ENCODE data around the gene TIPRL. TPM values are rescaled to one million over a fixed set of nuclear protein-coding genes. Genes with fewer than 3 reads are reported as not detected.

Gene TIPRL
- total RNA-seq, 1 experiment from 2014 or later: 53.8 TPM

DNA sequence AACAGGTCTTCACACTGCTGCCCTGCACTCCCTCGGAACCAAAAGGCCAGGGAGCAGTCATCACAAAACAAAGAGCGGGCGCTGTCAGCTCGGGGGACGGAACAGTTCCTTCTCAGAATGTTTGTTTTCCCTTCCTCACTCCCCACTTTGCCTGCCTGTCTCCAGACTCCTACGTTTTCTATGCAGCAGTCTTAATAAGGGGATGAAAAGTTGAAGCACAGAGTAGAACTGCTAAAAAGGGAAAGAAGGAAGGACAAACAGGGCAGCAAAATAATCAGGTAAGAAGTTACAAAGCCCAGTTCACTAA lies 41.3 kb upstream of the TIPRL start:
- peaks cover 14% of the 10 kb centered on the region for H3K4me1 ChIP-seq (ENCODE audit: low read length)
- H3K27ac ChIP-seq (ENCODE audit: low read length): no peak overlapping the region
- H3K79me2 ChIP-seq (ENCODE audit: low read length): no peaks in the 10 kb centered on the region
- H3K36me3 ChIP-seq (ENCODE audit: insufficient read depth, low read length): no peaks in the 10 kb centered on the region
- H3K27me3 ChIP-seq (ENCODE audit: low read length): no peaks in the 10 kb centered on the region; the same call in 1 of the 2 replicates
- H3K4me2 ChIP-seq (ENCODE audit: low read depth, low read length, poor library complexity, severe bottlenecking): peak overlapping the region; percentile 97
- H4K20me1 ChIP-seq (ENCODE audit: insufficient read depth, low read depth, low read length): no peaks in the 10 kb centered on the region
- H3K9me3 ChIP-seq (ENCODE audit: low read length): no peaks in the 10 kb centered on the region
- H3K9ac ChIP-seq (ENCODE audit: low read length): peak overlapping the region; percentile 3; the same call in 1 of the 2 replicates
- peak overlapping the region; percentile 52; the same call in 1 of the 2 replicates for H3K4me3 ChIP-seq (ENCODE audit: low read length)
- peak overlapping the region; percentile 10; the same call in 1 of the 2 replicates for H2AFZ ChIP-seq (ENCODE audit: low read length)
- DNase-seq: no peak
- no peaks in the 10 kb centered on the region for H3K9me2 ChIP-seq (replicated peaks; ENCODE audit: insufficient read depth, low read length)

DNA sequence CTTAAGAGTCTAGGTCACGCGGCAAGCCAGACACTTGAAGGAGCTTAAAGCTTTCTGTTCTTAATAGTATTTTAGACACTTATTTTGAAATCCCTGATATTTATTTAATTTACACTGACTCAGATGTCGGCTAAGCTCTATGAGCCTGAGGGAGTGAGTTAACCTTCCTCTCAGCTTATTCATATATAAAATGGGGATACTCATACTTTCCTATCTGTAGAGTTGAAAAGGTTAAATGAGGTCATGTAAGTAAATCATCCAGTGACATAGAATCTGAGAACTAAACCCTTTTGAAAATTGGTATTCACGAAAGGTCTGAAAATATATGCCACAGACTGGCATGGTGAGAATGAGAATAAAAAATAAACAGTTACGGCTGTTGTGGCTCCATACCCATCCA lies 40.6 kb upstream of the TIPRL start:
- DNase-seq: no peak
- Histone ChIP-seq H3K4me1 (ENCODE audit: low read length) (peaks cover 14% of the 10 kb centered on the region), H4K20me1 (ENCODE audit: insufficient read depth, low read depth, low read length) (no peaks in the 10 kb centered on the region), H3K79me2 (ENCODE audit: low read length) (no peaks in the 10 kb centered on the region), H3K27me3 (ENCODE audit: low read length) (no peaks in the 10 kb centered on the region; the same call in 1 of the 2 replicates), H2AFZ (ENCODE audit: low read length) (no peak overlapping the region), H3K36me3 (ENCODE audit: insufficient read depth, low read length) (no peaks in the 10 kb centered on the region), H3K4me2 (ENCODE audit: low read depth, low read length, poor library complexity, severe bottlenecking) (no peak overlapping the region), H3K27ac (ENCODE audit: low read length) (no peak overlapping the region), H3K9me2 (replicated peaks; ENCODE audit: insufficient read depth, low read length) (no peaks in the 10 kb centered on the region), H3K9ac (ENCODE audit: low read length) (no peak overlapping the region), H3K9me3 (ENCODE audit: low read length) (no peaks in the 10 kb centered on the region), H3K4me3 (ENCODE audit: low read length) (no peak overlapping the region)

- Histone ChIP-seq H3K27ac (ENCODE audit: low read length) (no peak overlapping the region), H3K4me1 (ENCODE audit: low read length) (peaks cover 14% of the 10 kb centered on the region), H3K27me3 (ENCODE audit: low read length) (no peaks in the 10 kb centered on the region; the same call in 1 of the 2 replicates), H3K9me3 (ENCODE audit: low read length) (no peaks in the 10 kb centered on the region), H4K20me1 (ENCODE audit: insufficient read depth, low read depth, low read length) (no peaks in the 10 kb centered on the region), H3K4me3 (ENCODE audit: low read length) (no peak overlapping the region), H2AFZ (ENCODE audit: low read length) (no peak overlapping the region), H3K9me2 (replicated peaks; ENCODE audit: insufficient read depth, low read length) (no peaks in the 10 kb centered on the region), H3K4me2 (ENCODE audit: low read depth, low read length, poor library complexity, severe bottlenecking) (no peak overlapping the region), H3K9ac (ENCODE audit: low read length) (no peak overlapping the region), H3K79me2 (ENCODE audit: low read length) (no peaks in the 10 kb centered on the region), H3K36me3 (ENCODE audit: insufficient read depth, low read length) (no peaks in the 10 kb centered on the region)
- DNase-seq: no peak
These were observed 39.7 kb upstream of the TIPRL start for GRCh38 chr1:168139070-168139469.

- no peak for DNase-seq
- Histone ChIP-seq H3K27ac (ENCODE audit: low read length) (no peak overlapping the region), H3K9ac (ENCODE audit: low read length) (no peak overlapping the region), H2AFZ (ENCODE audit: low read length) (no peak overlapping the region), H3K36me3 (ENCODE audit: insufficient read depth, low read length) (no peaks in the 10 kb centered on the region), H3K27me3 (ENCODE audit: low read length) (0 out of 2 replicates have a peak, but pooled peaks cover 2% of the 10 kb centered on the region), H3K9me2 (replicated peaks; ENCODE audit: insufficient read depth, low read length) (no peaks in the 10 kb centered on the region), H3K4me3 (ENCODE audit: low read length) (no peak overlapping the region), H3K4me2 (ENCODE audit: low read depth, low read length, poor library complexity, severe bottlenecking) (no peak overlapping the region), H3K4me1 (ENCODE audit: low read length) (peaks cover 9% of the 10 kb centered on the region), H4K20me1 (ENCODE audit: insufficient read depth, low read depth, low read length) (no peaks in the 10 kb centered on the region), H3K9me3 (ENCODE audit: low read length) (no peaks in the 10 kb centered on the region), H3K79me2 (ENCODE audit: low read length) (no peaks in the 10 kb centered on the region)
These were observed 36.8 kb upstream of the TIPRL start for GRCh38 chr1:168141871-168142385.

DNA sequence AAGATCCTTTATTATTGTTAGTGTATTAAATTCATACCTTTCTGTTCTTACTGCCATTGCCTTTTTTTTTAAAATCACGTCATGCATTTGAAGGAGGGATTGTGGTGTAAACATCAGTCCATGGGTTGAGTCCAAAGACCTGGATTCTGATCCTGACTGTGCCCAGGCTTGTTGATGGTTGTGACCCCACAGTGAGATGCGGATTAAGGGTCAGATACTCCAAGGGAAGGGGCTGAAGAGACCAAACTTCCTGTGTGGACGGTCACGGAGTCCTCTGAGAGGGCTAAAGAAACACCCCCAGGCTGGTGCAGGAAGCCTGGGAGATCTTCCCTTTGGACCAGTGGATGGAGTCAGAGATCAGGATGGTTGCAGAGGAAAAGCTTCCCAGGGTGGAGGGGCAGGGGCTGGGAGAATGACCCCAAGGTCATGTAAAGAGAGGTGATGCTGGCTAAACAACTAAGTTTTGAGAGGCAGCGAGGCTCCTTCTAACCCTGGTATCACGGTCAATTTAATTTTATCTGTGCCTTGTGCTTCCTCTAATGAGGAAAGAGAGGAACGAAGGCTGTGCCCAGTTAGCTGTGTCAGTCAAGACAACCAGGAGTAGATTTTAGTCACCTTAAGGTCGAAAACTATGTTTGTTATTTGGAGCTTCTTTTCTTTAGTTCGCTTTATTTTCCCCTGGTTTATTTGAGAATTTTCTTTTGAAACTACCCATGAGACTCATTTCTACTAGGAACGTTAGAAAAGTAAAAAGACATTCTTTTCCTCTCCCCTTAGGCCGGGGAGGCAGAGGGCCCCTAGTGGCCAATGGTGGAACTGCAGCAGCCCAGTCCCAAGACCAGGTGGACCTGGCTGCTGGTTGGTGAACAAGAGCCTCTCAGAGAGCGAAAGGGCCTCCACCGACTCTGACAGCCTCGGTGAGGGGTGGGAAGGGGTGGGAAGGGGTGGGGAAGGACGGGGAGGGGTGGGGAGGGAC lies 33.3 kb upstream of the TIPRL start:
- peaks cover 9% of the 10 kb centered on the region for H3K4me1 ChIP-seq (ENCODE audit: low read length)
- DNase-seq: peak; percentile 94
- 0 out of 2 replicates have a peak, but pooled peaks cover 2% of the 10 kb centered on the region for H3K27me3 ChIP-seq (ENCODE audit: low read length)
- H3K4me3 ChIP-seq (ENCODE audit: low read length): no peak overlapping the region; the same call in 1 of the 2 replicates
- H3K9me2 ChIP-seq (replicated peaks; ENCODE audit: insufficient read depth, low read length): no peaks in the 10 kb centered on the region
- peak overlapping the region; percentile 49 for H3K4me2 ChIP-seq (ENCODE audit: low read depth, low read length, poor library complexity, severe bottlenecking)
- H3K36me3 ChIP-seq (ENCODE audit: insufficient read depth, low read length): no peaks in the 10 kb centered on the region
- H3K79me2 ChIP-seq (ENCODE audit: low read length): no peaks in the 10 kb centered on the region
- H2AFZ ChIP-seq (ENCODE audit: low read length): peak overlapping the region; percentile 86
- H3K27ac ChIP-seq (ENCODE audit: low read length): no peak overlapping the region
- no peaks in the 10 kb centered on the region for H4K20me1 ChIP-seq (ENCODE audit: insufficient read depth, low read depth, low read length)
- no peaks in the 10 kb centered on the region for H3K9me3 ChIP-seq (ENCODE audit: low read length)
- H3K9ac ChIP-seq (ENCODE audit: low read length): peak overlapping the region; percentile 21

- no peak overlapping the region for H2AFZ ChIP-seq (ENCODE audit: low read length)
- H3K79me2 ChIP-seq (ENCODE audit: low read length): no peaks in the 10 kb centered on the region
- H4K20me1 ChIP-seq (ENCODE audit: insufficient read depth, low read depth, low read length): no peaks in the 10 kb centered on the region
- no peak overlapping the region for H3K4me3 ChIP-seq (ENCODE audit: low read length)
- no peaks in the 10 kb centered on the region for H3K9me2 ChIP-seq (replicated peaks; ENCODE audit: insufficient read depth, low read length)
- H3K9ac ChIP-seq (ENCODE audit: low read length): no peak overlapping the region
- DNase-seq: no peak
- peaks cover 9% of the 10 kb centered on the region for H3K4me1 ChIP-seq (ENCODE audit: low read length)
- H3K36me3 ChIP-seq (ENCODE audit: insufficient read depth, low read length): no peaks in the 10 kb centered on the region
- H3K27ac ChIP-seq (ENCODE audit: low read length): no peak overlapping the region
- H3K4me2 ChIP-seq (ENCODE audit: low read depth, low read length, poor library complexity, severe bottlenecking): no peak overlapping the region
- no peaks in the 10 kb centered on the region for H3K9me3 ChIP-seq (ENCODE audit: low read length)
- 0 out of 2 replicates have a peak, but pooled peaks cover 2% of the 10 kb centered on the region for H3K27me3 ChIP-seq (ENCODE audit: low read length)
These were observed 32.6 kb upstream of the TIPRL start for GRCh38 chr1:168146160-168146539.

DNA sequence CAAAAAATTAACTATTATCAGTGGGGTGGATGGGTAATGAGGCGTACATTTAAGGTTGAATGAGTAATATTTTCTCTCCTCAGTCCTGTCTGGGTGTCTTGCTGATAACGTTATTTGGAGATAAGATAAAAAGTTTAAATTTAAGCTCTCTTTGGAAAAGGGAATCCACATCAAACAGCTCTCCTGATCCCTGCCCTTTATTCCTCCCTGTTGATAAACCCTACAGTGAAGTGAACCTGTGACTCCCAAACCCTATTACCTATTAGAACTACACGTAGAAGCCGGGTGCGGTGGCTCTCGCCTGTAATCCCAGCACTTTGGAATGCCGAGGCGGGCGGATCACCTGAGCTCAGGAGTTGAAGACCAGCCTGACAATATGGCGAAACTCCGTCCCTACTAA lies 32.1 kb upstream of the TIPRL start:
- H3K9me2 ChIP-seq (replicated peaks; ENCODE audit: insufficient read depth, low read length): no peaks in the 10 kb centered on the region
- H3K4me3 ChIP-seq (ENCODE audit: low read length): no peak overlapping the region
- H3K4me2 ChIP-seq (ENCODE audit: low read depth, low read length, poor library complexity, severe bottlenecking): no peak overlapping the region
- H3K9ac ChIP-seq (ENCODE audit: low read length): no peak overlapping the region
- H3K27me3 ChIP-seq (ENCODE audit: low read length): 0 out of 2 replicates have a peak, but pooled peaks cover 2% of the 10 kb centered on the region
- H3K27ac ChIP-seq (ENCODE audit: low read length): no peak overlapping the region
- no peak for DNase-seq
- no peaks in the 10 kb centered on the region for H3K9me3 ChIP-seq (ENCODE audit: low read length)
- H3K4me1 ChIP-seq (ENCODE audit: low read length): peaks cover 9% of the 10 kb centered on the region
- no peaks in the 10 kb centered on the region for H3K79me2 ChIP-seq (ENCODE audit: low read length)
- no peaks in the 10 kb centered on the region for H3K36me3 ChIP-seq (ENCODE audit: insufficient read depth, low read length)
- H4K20me1 ChIP-seq (ENCODE audit: insufficient read depth, low read depth, low read length): no peaks in the 10 kb centered on the region
- H2AFZ ChIP-seq (ENCODE audit: low read length): no peak overlapping the region

DNA sequence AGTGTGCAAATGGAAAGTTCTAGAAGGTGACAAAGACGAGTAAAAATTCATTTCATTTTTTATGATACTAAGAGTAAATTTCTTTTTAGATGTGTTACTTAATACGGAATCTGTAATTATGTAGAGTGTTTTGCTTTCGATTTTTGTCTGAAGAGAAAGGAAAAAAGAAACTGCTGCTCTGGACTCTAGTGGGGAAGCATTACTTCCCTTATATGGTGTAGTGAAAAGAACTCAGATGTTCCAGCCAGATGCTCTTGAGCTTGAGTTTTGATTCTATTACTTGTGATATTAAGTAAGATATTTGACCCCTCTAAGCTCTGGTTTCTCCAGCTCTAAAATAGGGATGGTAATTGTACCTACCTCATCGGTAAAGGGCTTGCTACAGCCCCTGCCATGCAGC lies 29.8 kb upstream of the TIPRL start:
- Histone ChIP-seq H3K9ac (ENCODE audit: low read length) (no peak overlapping the region), H3K79me2 (ENCODE audit: low read length) (no peaks in the 10 kb centered on the region), H3K4me3 (ENCODE audit: low read length) (no peak overlapping the region), H3K4me2 (ENCODE audit: low read depth, low read length, poor library complexity, severe bottlenecking) (peak overlapping the region; percentile 26), H3K4me1 (ENCODE audit: low read length) (peaks cover 9% of the 10 kb centered on the region), H3K36me3 (ENCODE audit: insufficient read depth, low read length) (no peaks in the 10 kb centered on the region), H3K9me2 (replicated peaks; ENCODE audit: insufficient read depth, low read length) (no peaks in the 10 kb centered on the region), H3K27me3 (ENCODE audit: low read length) (0 out of 2 replicates have a peak, but pooled peaks cover 2% of the 10 kb centered on the region), H3K9me3 (ENCODE audit: low read length) (no peaks in the 10 kb centered on the region), H4K20me1 (ENCODE audit: insufficient read depth, low read depth, low read length) (no peaks in the 10 kb centered on the region), H3K27ac (ENCODE audit: low read length) (no peak overlapping the region), H2AFZ (ENCODE audit: low read length) (no peak overlapping the region)
- DNase-seq: no peak

Data from Karpas-422 (cell line).